Stimulated activated naive CD4-positive, alpha-beta T cell treated with Interleukin-2 at 50 U/mL for 16 hours (primary cell): Measurements from ENCODE around the gene DIPK2A.

Experiments used
- DNase-seq: peaks from one replicate; lab custom pipeline; 2025; lab: John Stamatoyannopoulos, UW

The DIPK2A gene

GRCh38 chr3:143974271-143975238 lies 2.9 kb downstream of the DIPK2A start:
- no peak for DNase-seq

- DNase-seq, result no peak
Observed at GRCh38 chr3:143975554-143976152, 4.0 kb downstream of the DIPK2A start.

- DNase-seq, result no peak
Observed at GRCh38 chr3:143977341-143978262, 6.0 kb downstream of the DIPK2A start.

- no peak for DNase-seq
Observed at GRCh38 chr3:143978263-143978631, 6.6 kb downstream of the DIPK2A start.

- no peak for DNase-seq
Observed at GRCh38 chr3:143979041-143979440, 7.4 kb downstream of the DIPK2A start.

GRCh38 chr3:143979813-143980212 lies 8.2 kb downstream of the DIPK2A start:
- no peak for DNase-seq

- DNase-seq, result no peak
Observed at GRCh38 chr3:143988306-143988705, 16.7 kb downstream of the DIPK2A start.

- DNase-seq, result no peak
Observed at GRCh38 chr3:143989461-143989860, 17.8 kb downstream of the DIPK2A start.

GRCh38 chr3:143991713-143992112 lies 20.1 kb downstream of the DIPK2A start:
- DNase-seq, result no peak

- no peak for DNase-seq
Observed at GRCh38 chr3:143998266-143998665, 26.6 kb downstream of the DIPK2A start.

GRCh38 chr3:144003051-144003450 lies 31.4 kb downstream of the DIPK2A start:
- no peak for DNase-seq

GRCh38 chr3:144010371-144010770 lies 38.7 kb downstream of the DIPK2A start:
- DNase-seq, result no peak

GRCh38 chr3:144011251-144011799 lies 39.7 kb downstream of the DIPK2A start:
- DNase-seq, result no peak

GRCh38 chr3:144015133-144015532 lies 43.5 kb downstream of the DIPK2A start:
- no peak for DNase-seq

GRCh38 chr3:144018776-144019175 lies 47.2 kb downstream of the DIPK2A start:
- no peak for DNase-seq
